HG02870 (cell line): ENCODE data around the gene SLC15A2.
"Not testable (repeated sequence)": the region's sequence is repeated elsewhere in the genome, so short reads cannot be mapped to it uniquely, and the experiment has no call there.

ENCODE experiments used
- ATAC-seq: cut with Tn5 transposase; IDR thresholded peaks from one replicate; pipeline ENCODE4 v1.9.1; 2021; ENCODE audit warnings: mild to moderate bottlenecking, moderate library complexity; ENCODE audit not compliant: unreplicated experiment

SLC15A2 gene

GRCh38 chr3:121894301-121894990 is at the start of gene SLC15A2:
TSS of gene SLC15A2 (plus strand) at chr3:121894401. CDS start at chr3:121894477, 76 bp downstream.
- no peak for ATAC-seq

- ATAC-seq: no peak
Observed at GRCh38 chr3:121844892-121845291, 49.3 kb upstream of the SLC15A2 start.

GRCh38 chr3:121852256-121852655 is 41.9 kb upstream of the SLC15A2 start:
- ATAC-seq: no peak

GRCh38 chr3:121855555-121855954 is 38.6 kb upstream of the SLC15A2 start:
- ATAC-seq: no peak

- ATAC-seq: not testable (repeated sequence)
Observed at GRCh38 chr3:121857778-121858177, 36.4 kb upstream of the SLC15A2 start.

GRCh38 chr3:121863247-121863646 is 31.0 kb upstream of the SLC15A2 start:
- not testable (repeated sequence) for ATAC-seq

- ATAC-seq: no peak
Observed at GRCh38 chr3:121863801-121864200, 30.4 kb upstream of the SLC15A2 start.

GRCh38 chr3:121869736-121870135 is 24.5 kb upstream of the SLC15A2 start:
- ATAC-seq: no peak

- ATAC-seq: no peak
Observed at GRCh38 chr3:121870717-121871116, 23.5 kb upstream of the SLC15A2 start.

GRCh38 chr3:121871430-121871829 is 22.8 kb upstream of the SLC15A2 start:
- ATAC-seq: no peak

- no peak for ATAC-seq
Observed at GRCh38 chr3:121878411-121878810, 15.8 kb upstream of the SLC15A2 start.

GRCh38 chr3:121883507-121883906 is 10.7 kb upstream of the SLC15A2 start:
- no peak for ATAC-seq

GRCh38 chr3:121885386-121885785 is 8.8 kb upstream of the SLC15A2 start:
- ATAC-seq: no peak

- no peak for ATAC-seq
Observed at GRCh38 chr3:121895121-121895520, 920 bp downstream of the SLC15A2 start.

GRCh38 chr3:121895736-121896135 is 1.5 kb downstream of the SLC15A2 start:
- ATAC-seq: no peak

GRCh38 chr3:121896823-121897222 is 2.6 kb downstream of the SLC15A2 start:
- no peak for ATAC-seq

GRCh38 chr3:121897296-121897695 is 3.1 kb downstream of the SLC15A2 start:
- ATAC-seq: no peak

GRCh38 chr3:121913305-121913990 is 19.2 kb downstream of the SLC15A2 start:
- ATAC-seq: no peak

- no peak for ATAC-seq
Observed at GRCh38 chr3:121914081-121914998, 20.1 kb downstream of the SLC15A2 start.

- ATAC-seq: no peak
Observed at GRCh38 chr3:121916189-121916588, 22.0 kb downstream of the SLC15A2 start.

- ATAC-seq: no peak
Observed at GRCh38 chr3:121918779-121919483, 24.7 kb downstream of the SLC15A2 start.
